ENCODE results near the gene HSPA9. TPM values are rescaled to one million over a fixed set of nuclear protein-coding genes. Genes with fewer than 3 reads are reported as not detected.

The HSPA9 gene
- total RNA-seq (2022) (455 and 460 TPM in 2 replicates), Bru-seq, nascent RNA (percentile 99 among the genes with signal in this experiment), BruChase-seq, experiment 1, labeled RNA remaining after a 6-hour chase (percentile 99 among the genes with signal in this experiment), BruChase-seq, experiment 2, labeled RNA remaining after a 2-hour chase (percentile 99 among the genes with signal in this experiment)
- long read RNA-seq, full-length matches to known transcripts, result 492 of 678 reads
- long read RNA-seq, partial matches to known transcripts, result 26 of 678 reads
- long read RNA-seq, other reads (novel, unspliced or antisense), result 160 of 678 reads

GRCh38 chr5:138575194-138576015 is at the start of gene HSPA9:
HSPA9 (minus strand) TSS chr5:138575401; CDS start chr5:138575318, 83 bp downstream.
- peak; percentile 99 for DNase-seq
- peak within 1 kb of the TSS; percentile 99 for H3K27ac Mint-ChIP-seq (ENCODE audit: unreplicated experiment)
- peaks cover 3% of the 10 kb centered on the region for H3K9me3 Mint-ChIP-seq (ENCODE audit: low read depth, unreplicated experiment)
- H3K4me1 Mint-ChIP-seq (ENCODE audit: low read depth, unreplicated experiment), result peaks cover 17% of the 10 kb centered on the region
- CTCF ChIA-PET, result interaction anchor here (0.5 to 1.4 kb wide), 6 partner anchors 28 to 655 kb away, joined by 3 to 4 read pairs (median 3); partner anchors contain the start of gene EGR1
- no peaks in the 10 kb centered on the region for H3K27me3 Mint-ChIP-seq (ENCODE audit: unreplicated experiment)
- peak within 1 kb of the TSS; percentile 94 for H3K4me3 Mint-ChIP-seq (ENCODE audit: low read depth, unreplicated experiment)
- BruUV-seq (replicated peaks), result no TSS peak
- intact Hi-C loops (cut with micrococcal nuclease; ENCODE audit: unreplicated experiment), result loop anchor here (5.0 to 10.0 kb wide), 2 partner anchors 152 to 179 kb away; partner anchors contain the start of gene CTNNA1
- H3K36me3 Mint-ChIP-seq (ENCODE audit: insufficient read depth, unreplicated experiment), result peaks cover 64% of the 10 kb centered on the region
- no peak for TF ChIP-seq CTCF (IDR thresholded peaks at IDR 0.05; ENCODE audit: unreplicated experiment)

DNA sequence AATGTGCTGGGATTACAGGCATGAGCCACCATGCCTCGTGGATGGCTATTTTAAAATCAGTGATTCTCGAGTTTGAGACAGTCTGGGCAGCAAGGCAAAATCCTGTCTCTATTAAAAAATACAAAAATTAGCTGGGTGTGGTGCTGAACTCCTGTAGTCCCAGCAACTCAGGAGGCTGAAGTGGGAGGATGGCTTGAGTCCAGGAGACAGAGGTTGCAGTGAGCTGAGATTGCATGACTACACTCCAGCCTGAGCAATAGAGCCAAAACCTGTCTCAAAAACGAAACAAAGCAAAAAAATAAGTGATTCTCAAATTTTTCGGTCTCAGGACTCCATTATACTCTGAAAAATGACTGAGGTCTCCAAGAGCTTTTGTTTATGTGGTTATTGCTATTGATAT is 47.9 kb upstream of the HSPA9 start:
- intact Hi-C loops (cut with micrococcal nuclease; ENCODE audit: unreplicated experiment), result no loop called here
- H3K27ac Mint-ChIP-seq (ENCODE audit: unreplicated experiment), result no peak overlapping the region
- CTCF ChIA-PET, result no interaction called here
- no peaks in the 10 kb centered on the region for H3K4me1 Mint-ChIP-seq (ENCODE audit: low read depth, unreplicated experiment)
- no peaks in the 10 kb centered on the region for H3K9me3 Mint-ChIP-seq (ENCODE audit: low read depth, unreplicated experiment)
- BruUV-seq (replicated peaks), result no TSS peak
- DNase-seq, result no peak
- H3K36me3 Mint-ChIP-seq (ENCODE audit: insufficient read depth, unreplicated experiment), result no peaks in the 10 kb centered on the region
- TF ChIP-seq CTCF (IDR thresholded peaks at IDR 0.05; ENCODE audit: unreplicated experiment), result no peak
- H3K27me3 Mint-ChIP-seq (ENCODE audit: unreplicated experiment), result no peaks in the 10 kb centered on the region
- H3K4me3 Mint-ChIP-seq (ENCODE audit: low read depth, unreplicated experiment), result no peak overlapping the region

GRCh38 chr5:138622051-138622450 is 46.9 kb upstream of the HSPA9 start:
- TF ChIP-seq CTCF (IDR thresholded peaks at IDR 0.05; ENCODE audit: unreplicated experiment), result no peak
- CTCF ChIA-PET, result no interaction called here
- BruUV-seq (replicated peaks), result no TSS peak
- Mint-ChIP-seq H3K36me3 (ENCODE audit: insufficient read depth, unreplicated experiment) (no peaks in the 10 kb centered on the region), H3K27ac (ENCODE audit: unreplicated experiment) (no peak overlapping the region), H3K4me1 (ENCODE audit: low read depth, unreplicated experiment) (no peaks in the 10 kb centered on the region), H3K27me3 (ENCODE audit: unreplicated experiment) (no peaks in the 10 kb centered on the region), H3K9me3 (ENCODE audit: low read depth, unreplicated experiment) (no peaks in the 10 kb centered on the region), H3K4me3 (ENCODE audit: low read depth, unreplicated experiment) (no peak overlapping the region)
- intact Hi-C loops (cut with micrococcal nuclease; ENCODE audit: unreplicated experiment), result no loop called here
- no peak for DNase-seq

GRCh38 chr5:138620663-138621224 is 45.5 kb upstream of the HSPA9 start:
- no peaks in the 10 kb centered on the region for H3K9me3 Mint-ChIP-seq (ENCODE audit: low read depth, unreplicated experiment)
- H3K4me1 Mint-ChIP-seq (ENCODE audit: low read depth, unreplicated experiment), result no peaks in the 10 kb centered on the region
- no peak overlapping the region for H3K27ac Mint-ChIP-seq (ENCODE audit: unreplicated experiment)
- H3K36me3 Mint-ChIP-seq (ENCODE audit: insufficient read depth, unreplicated experiment), result no peaks in the 10 kb centered on the region
- CTCF ChIA-PET, result no interaction called here
- DNase-seq, result no peak
- H3K4me3 Mint-ChIP-seq (ENCODE audit: low read depth, unreplicated experiment), result no peak overlapping the region
- TF ChIP-seq CTCF (IDR thresholded peaks at IDR 0.05; ENCODE audit: unreplicated experiment), result no peak
- H3K27me3 Mint-ChIP-seq (ENCODE audit: unreplicated experiment), result peaks cover 2% of the 10 kb centered on the region
- BruUV-seq (replicated peaks), result no TSS peak
- intact Hi-C loops (cut with micrococcal nuclease; ENCODE audit: unreplicated experiment), result no loop called here

Measured in Calu3 (cell line).